ENCODE data around the gene NR6A1. TPM values are rescaled to one million over a fixed set of nuclear protein-coding genes. Genes with fewer than 3 reads are reported as not detected.

Gene NR6A1
- polyA plus RNA-seq, 6 donors from 2014 or later = 0.08 to 0.11 TPM; not detected in 4

- no peaks in the 10 kb centered on the region for H3K9me3 Mint-ChIP-seq
- peaks cover 0 to 6% (median 0%) of the 10 kb centered on the region in 3 donors for H3K27me3 Mint-ChIP-seq
- H3K4me3 Mint-ChIP-seq = no peak overlapping the region
- H3K27ac Mint-ChIP-seq = no peak overlapping the region
- H3K36me3 Mint-ChIP-seq = no peaks in the 10 kb centered on the region
- DNase-seq = no peak
- ATAC-seq (ENCODE audit: low read depth in 2 of 2) = no peak
- H3K4me1 Mint-ChIP-seq = peaks cover 0 to 5% (median 5%) of the 10 kb centered on the region in 3 donors
Measured at GRCh38 chr9:124716808-124717207, 54.3 kb downstream of the NR6A1 start.

- H3K4me1 Mint-ChIP-seq = peaks cover 0 to 9% (median 5%) of the 10 kb centered on the region in 3 donors
- no peaks in the 10 kb centered on the region for H3K36me3 Mint-ChIP-seq
- DNase-seq (no peak), ATAC-seq (ENCODE audit: low read depth in 2 of 2) (no peak)
- peaks cover 0 to 7% (median 0%) of the 10 kb centered on the region in 3 donors for H3K27me3 Mint-ChIP-seq
- H3K27ac Mint-ChIP-seq = no peak overlapping the region
- H3K4me3 Mint-ChIP-seq = no peak overlapping the region
- H3K9me3 Mint-ChIP-seq = no peaks in the 10 kb centered on the region
Measured at GRCh38 chr9:124710766-124711165, 60.3 kb downstream of the NR6A1 start.

GRCh38 chr9:124709292-124709690 is 61.8 kb downstream of the NR6A1 start:
- H3K4me1 Mint-ChIP-seq = peaks cover 0 to 9% (median 5%) of the 10 kb centered on the region in 3 donors
- H3K9me3 Mint-ChIP-seq = no peaks in the 10 kb centered on the region
- peaks cover 0 to 7% (median 0%) of the 10 kb centered on the region in 3 donors for H3K27me3 Mint-ChIP-seq
- H3K27ac Mint-ChIP-seq = no peak overlapping the region
- H3K4me3 Mint-ChIP-seq = no peak overlapping the region
- DNase-seq = no peak
- no peak for ATAC-seq (ENCODE audit: low read depth in 2 of 2)
- no peaks in the 10 kb centered on the region for H3K36me3 Mint-ChIP-seq

- Mint-ChIP-seq H3K9me3 (no peaks in the 10 kb centered on the region), H3K27ac (no peak overlapping the region), H3K36me3 (no peaks in the 10 kb centered on the region), H3K4me1 (peaks cover 0 to 9% (median 5%) of the 10 kb centered on the region in 3 donors), H3K4me3 (no peak overlapping the region), H3K27me3 (peaks cover 0 to 7% (median 0%) of the 10 kb centered on the region in 3 donors)
- ATAC-seq (ENCODE audit: low read depth in 2 of 2) = no peak
- no peak for DNase-seq
Measured at GRCh38 chr9:124708633-124709291, 62.3 kb downstream of the NR6A1 start.

- DNase-seq = no peak
- ATAC-seq (ENCODE audit: low read depth in 2 of 2) = no peak
- H3K9me3 Mint-ChIP-seq = no peaks in the 10 kb centered on the region
- peaks cover 0 to 9% (median 5%) of the 10 kb centered on the region in 3 donors for H3K4me1 Mint-ChIP-seq
- H3K27ac Mint-ChIP-seq = no peak overlapping the region
- H3K36me3 Mint-ChIP-seq = no peaks in the 10 kb centered on the region
- no peak overlapping the region for H3K4me3 Mint-ChIP-seq
- H3K27me3 Mint-ChIP-seq = peaks cover 0 to 7% (median 0%) of the 10 kb centered on the region in 3 donors
Measured at GRCh38 chr9:124708074-124708473, 63.0 kb downstream of the NR6A1 start.

GRCh38 chr9:124707666-124708065 is 63.4 kb downstream of the NR6A1 start:
- no peaks in the 10 kb centered on the region for H3K36me3 Mint-ChIP-seq

GRCh38 chr9:124706685-124707084 is 64.4 kb downstream of the NR6A1 start:
- H3K27ac Mint-ChIP-seq = no peak overlapping the region
- DNase-seq (no peak), ATAC-seq (ENCODE audit: low read depth in 2 of 2) (no peak)
- H3K9me3 Mint-ChIP-seq = no peaks in the 10 kb centered on the region
- H3K4me3 Mint-ChIP-seq = no peak overlapping the region
- H3K36me3 Mint-ChIP-seq = no peaks in the 10 kb centered on the region
- H3K27me3 Mint-ChIP-seq = peaks cover 0 to under 1% (median 0%) of the 10 kb centered on the region in 3 donors
- peaks cover 0 to 3% (median 0%) of the 10 kb centered on the region in 3 donors for H3K4me1 Mint-ChIP-seq

More at GRCh38 chr9:124707666-124708065, 63.4 kb downstream of the NR6A1 start:
- H3K27ac Mint-ChIP-seq = peak overlapping the region in 1 of 6 donors; percentile 72
- ATAC-seq (ENCODE audit: low read depth in 2 of 2) (no peak), DNase-seq (no peak)
- H3K27me3 Mint-ChIP-seq = peaks cover 0 to 7% (median 0%) of the 10 kb centered on the region in 3 donors
- H3K4me1 Mint-ChIP-seq = peaks cover 0 to 9% (median 5%) of the 10 kb centered on the region in 3 donors
- no peak overlapping the region for H3K4me3 Mint-ChIP-seq
- H3K9me3 Mint-ChIP-seq = no peaks in the 10 kb centered on the region

GRCh38 chr9:124699575-124699974 is 71.5 kb downstream of the NR6A1 start:
- Mint-ChIP-seq H3K27me3 (no peaks in the 10 kb centered on the region), H3K27ac (no peak overlapping the region), H3K36me3 (no peaks in the 10 kb centered on the region), H3K4me3 (no peak overlapping the region), H3K9me3 (no peaks in the 10 kb centered on the region), H3K4me1 (no peaks in the 10 kb centered on the region)
- ATAC-seq (ENCODE audit: low read depth in 2 of 2) = no peak
- DNase-seq = no peak

- no peak overlapping the region for H3K27ac Mint-ChIP-seq
- no peaks in the 10 kb centered on the region for H3K9me3 Mint-ChIP-seq
- no peak overlapping the region for H3K4me3 Mint-ChIP-seq
- ATAC-seq (ENCODE audit: low read depth in 2 of 2) = no peak
- no peaks in the 10 kb centered on the region for H3K4me1 Mint-ChIP-seq
- no peak for DNase-seq
- H3K36me3 Mint-ChIP-seq = no peaks in the 10 kb centered on the region
- H3K27me3 Mint-ChIP-seq = no peaks in the 10 kb centered on the region
Measured at GRCh38 chr9:124698265-124698664, 72.8 kb downstream of the NR6A1 start.

GRCh38 chr9:124697326-124698200 is 73.5 kb downstream of the NR6A1 start:
- no peak for ATAC-seq (ENCODE audit: low read depth in 2 of 2)

GRCh38 chr9:124696101-124696500 is 75.0 kb downstream of the NR6A1 start:
- H3K4me1 Mint-ChIP-seq = no peaks in the 10 kb centered on the region
- ATAC-seq (ENCODE audit: low read depth in 2 of 2) = no peak

More at GRCh38 chr9:124697326-124698200, 73.5 kb downstream of the NR6A1 start:
- no peak for DNase-seq
- H3K9me3 Mint-ChIP-seq = no peaks in the 10 kb centered on the region
- H3K4me3 Mint-ChIP-seq = no peak overlapping the region
- no peaks in the 10 kb centered on the region for H3K4me1 Mint-ChIP-seq
- H3K36me3 Mint-ChIP-seq = no peaks in the 10 kb centered on the region
- no peaks in the 10 kb centered on the region for H3K27me3 Mint-ChIP-seq
- peak overlapping the region in 1 of 6 donors; percentile 82 for H3K27ac Mint-ChIP-seq

GRCh38 chr9:124695280-124695890 is 75.7 kb downstream of the NR6A1 start:
- ATAC-seq (ENCODE audit: low read depth in 2 of 2) (no peak), DNase-seq (no peak)
- Mint-ChIP-seq H3K4me1 (no peaks in the 10 kb centered on the region), H3K4me3 (no peak overlapping the region), H3K36me3 (no peaks in the 10 kb centered on the region), H3K27me3 (no peaks in the 10 kb centered on the region), H3K27ac (peak overlapping the region in 1 of 6 donors; percentile 31), H3K9me3 (no peaks in the 10 kb centered on the region)

More at GRCh38 chr9:124696101-124696500, 75.0 kb downstream of the NR6A1 start:
- no peak for DNase-seq
- Mint-ChIP-seq H3K9me3 (no peaks in the 10 kb centered on the region), H3K27me3 (no peaks in the 10 kb centered on the region), H3K36me3 (no peaks in the 10 kb centered on the region), H3K4me3 (no peak overlapping the region), H3K27ac (no peak overlapping the region)

- no peaks in the 10 kb centered on the region for H3K4me1 Mint-ChIP-seq
- H3K36me3 Mint-ChIP-seq = no peaks in the 10 kb centered on the region
- no peak overlapping the region for H3K4me3 Mint-ChIP-seq
- H3K9me3 Mint-ChIP-seq = no peaks in the 10 kb centered on the region
- DNase-seq (no peak), ATAC-seq (ENCODE audit: low read depth in 2 of 2) (no peak)
- no peak overlapping the region for H3K27ac Mint-ChIP-seq
- no peaks in the 10 kb centered on the region for H3K27me3 Mint-ChIP-seq
Measured at GRCh38 chr9:124694414-124695279, 76.5 kb downstream of the NR6A1 start.

Data from naive B cell (primary cell).